IPS DF 19.7 (cell line): ENCODE results near the gene TMEFF2.

Experiments used
- DNase-seq: peaks from one replicate; pipeline ENCODE4 v3.0.0-alpha.2; 2013; ENCODE audit warnings: low read depth, low spot score

The TMEFF2 gene

GRCh38 chr2:191905336-191905735 is 289.4 kb downstream of the TMEFF2 start:
- no peak for DNase-seq

- peak; percentile 28 for DNase-seq
These were observed 293.7 kb downstream of the TMEFF2 start for GRCh38 chr2:191901031-191901430.

- DNase-seq = no peak
These were observed 295.3 kb downstream of the TMEFF2 start for GRCh38 chr2:191899410-191899809.
